ENCODE data around the gene NFE2L1.
"Not testable (repeated sequence)": the region's sequence is repeated elsewhere in the genome, so short reads cannot be mapped to it uniquely, and the experiment has no call there.

Gene NFE2L1

GRCh38 chr17:48024149-48025039, 23.8 kb upstream of the NFE2L1 start:
- DNase-seq, result no peak

- DNase-seq, result peak; percentile 92
These were observed 22.9 kb upstream of the NFE2L1 start for GRCh38 chr17:48025040-48025903.

- no peak for DNase-seq
These were observed 22.2 kb upstream of the NFE2L1 start for GRCh38 chr17:48025904-48026501.

- peak; percentile 89 for DNase-seq
These were observed 21.4 kb upstream of the NFE2L1 start for GRCh38 chr17:48026502-48027321.

- DNase-seq, result no peak
These were observed 20.7 kb upstream of the NFE2L1 start for GRCh38 chr17:48027322-48027981.

- DNase-seq, result no peak
These were observed 19.4 kb upstream of the NFE2L1 start for GRCh38 chr17:48028736-48029135.

GRCh38 chr17:48030531-48030930, 17.6 kb upstream of the NFE2L1 start:
- DNase-seq, result no peak

GRCh38 chr17:48031966-48032365, 16.2 kb upstream of the NFE2L1 start:
- no peak for DNase-seq

- not testable (repeated sequence) for DNase-seq
These were observed 13.4 kb upstream of the NFE2L1 start for GRCh38 chr17:48034734-48035133.

GRCh38 chr17:48036693-48037035, 11.5 kb upstream of the NFE2L1 start:
- DNase-seq, result no peak

GRCh38 chr17:48037036-48037837, 10.9 kb upstream of the NFE2L1 start, which contains the start of gene COPZ2:
Gene COPZ2, minus strand, starts transcription at chr17:48037797. Its CDS starts 20 bp downstream, at chr17:48037777.
- DNase-seq, result no peak

GRCh38 chr17:48037838-48038323, 10.3 kb upstream of the NFE2L1 start:
- no peak for DNase-seq

GRCh38 chr17:48038687-48039086, 9.5 kb upstream of the NFE2L1 start:
- no peak for DNase-seq

- DNase-seq, result no peak
These were observed 5.0 kb upstream of the NFE2L1 start for GRCh38 chr17:48043176-48043575.

- DNase-seq, result no peak
These were observed 3.3 kb upstream of the NFE2L1 start for GRCh38 chr17:48044851-48045250.

- no peak for DNase-seq
These were observed 2.7 kb upstream of the NFE2L1 start for GRCh38 chr17:48045316-48046001.

GRCh38 chr17:48046296-48046695, 1.9 kb upstream of the NFE2L1 start:
- DNase-seq, result no peak

- peak; percentile 50 for DNase-seq
These were observed 932 bp upstream of the NFE2L1 start for GRCh38 chr17:48047113-48047740.

- DNase-seq, result peak; percentile 63
These were observed 396 bp downstream of the NFE2L1 start for GRCh38 chr17:48048384-48049126.

Data from DMS79 treated with DMSO at 0.1 percent for 48 hours (cell line).